Mucosa of gallbladder (tissue), 1 donor: Measurements from ENCODE around the gene GSTM1. TPM values are rescaled to one million over a fixed set of nuclear protein-coding genes. Genes with fewer than 3 reads are reported as not detected.
"Not testable (repeated sequence)": the region's sequence is repeated elsewhere in the genome, so short reads cannot be mapped to it uniquely, and the experiment has no call there.

Source experiments
- DNase-seq: peaks from one replicate; pipeline ENCODE4 v3.0.0-alpha.2; 2020; ENCODE audit warnings: low spot score
- total RNA-seq: library from RNA; stranded (reverse); gene quantifications from one replicate; pipeline ENCODE4 v1.2.1, GENCODE V29; 2021
- donor health status: DM: no; HTN: no; CAD: no.

Gene GSTM1
- total RNA-seq, 1 donor from 2014 or later, result 0.40 TPM

- no peak for DNase-seq
These were observed 9.4 kb downstream of the GSTM1 start for GRCh38 chr1:109697066-109697465.

DNA sequence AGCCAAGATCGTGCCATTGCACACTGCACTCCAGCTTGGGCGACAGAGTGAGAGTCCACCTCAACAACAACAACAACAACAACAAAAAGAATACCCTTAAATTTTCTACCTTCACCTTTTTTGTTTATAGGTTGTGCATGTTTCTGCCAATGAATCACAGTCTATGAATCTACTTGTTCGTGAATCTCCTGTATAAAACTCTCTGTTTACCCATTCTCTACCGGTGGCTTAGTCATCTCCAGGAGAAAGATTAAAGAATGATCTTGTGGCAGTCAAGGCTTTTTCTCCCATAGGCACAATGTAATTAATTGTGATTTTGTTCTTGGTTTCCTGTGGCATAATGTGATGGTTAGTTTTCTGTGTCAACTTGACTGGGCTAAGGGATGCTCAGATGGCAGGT is 10.2 kb downstream of the GSTM1 start:
- DNase-seq, result not testable (repeated sequence)

DNA sequence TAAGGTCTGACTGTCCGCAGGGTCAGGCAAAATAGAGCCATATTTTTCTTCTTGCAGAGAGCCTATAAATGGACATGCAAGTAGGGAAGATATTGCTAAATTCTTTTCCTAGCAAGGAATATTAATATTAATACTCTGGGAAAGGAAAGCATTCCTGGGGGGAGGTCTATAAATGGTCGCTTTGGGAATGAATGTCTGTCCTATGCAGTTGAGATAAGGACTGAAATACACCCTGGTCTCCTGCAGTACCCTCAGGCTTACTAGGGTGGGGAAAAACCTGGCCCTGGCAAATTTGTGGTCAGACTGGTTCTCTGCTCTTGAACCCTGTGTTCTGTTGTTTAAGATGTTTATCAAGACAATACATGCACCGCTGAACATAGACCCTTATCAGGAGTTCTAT is 15.3 kb downstream of the GSTM1 start:
- DNase-seq, result not testable (repeated sequence)

DNA sequence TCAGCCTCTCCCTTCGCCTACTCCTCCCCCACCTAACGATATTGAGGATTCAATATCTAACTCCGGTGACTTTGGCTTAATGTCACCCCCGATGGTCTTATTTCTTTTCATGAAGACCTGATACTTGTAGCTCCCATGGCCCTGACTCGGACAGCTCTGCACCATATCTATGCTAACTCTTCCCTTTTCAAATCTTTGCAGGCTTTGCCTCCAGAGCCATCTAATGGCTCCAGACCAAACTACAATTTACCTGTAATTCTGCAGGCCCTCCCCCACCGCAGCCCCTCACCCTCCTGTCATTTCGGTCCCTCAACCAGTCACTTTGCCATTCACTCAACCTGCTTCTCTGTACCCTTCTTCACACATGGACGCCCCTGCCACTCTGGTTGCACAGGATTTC is 16.6 kb downstream of the GSTM1 start:
- DNase-seq, result no peak

- no peak for DNase-seq
These were observed 17.8 kb downstream of the GSTM1 start for GRCh38 chr1:109705411-109705810.

- DNase-seq, result not testable (repeated sequence)
These were observed 21.3 kb downstream of the GSTM1 start for GRCh38 chr1:109708949-109709348.

DNA sequence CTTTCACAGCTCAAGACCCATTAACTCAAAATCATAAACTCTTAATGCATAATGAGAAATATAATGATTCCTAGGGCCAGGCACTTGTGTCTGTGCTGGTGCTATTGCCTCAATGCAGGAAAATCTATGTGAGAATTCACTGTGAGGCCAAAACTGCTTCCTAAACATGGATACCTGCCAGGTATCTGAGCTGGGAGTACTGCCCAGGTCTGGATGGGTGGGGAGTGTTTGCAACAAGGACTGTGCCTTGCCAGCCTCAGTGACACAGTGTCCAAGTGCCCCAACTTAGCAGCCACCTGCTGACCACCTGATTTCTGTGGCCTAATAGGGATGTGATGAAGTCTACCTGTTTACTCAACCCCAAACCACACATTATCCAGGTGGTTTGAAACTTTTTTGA is 22.2 kb downstream of the GSTM1 start:
- not testable (repeated sequence) for DNase-seq

DNA sequence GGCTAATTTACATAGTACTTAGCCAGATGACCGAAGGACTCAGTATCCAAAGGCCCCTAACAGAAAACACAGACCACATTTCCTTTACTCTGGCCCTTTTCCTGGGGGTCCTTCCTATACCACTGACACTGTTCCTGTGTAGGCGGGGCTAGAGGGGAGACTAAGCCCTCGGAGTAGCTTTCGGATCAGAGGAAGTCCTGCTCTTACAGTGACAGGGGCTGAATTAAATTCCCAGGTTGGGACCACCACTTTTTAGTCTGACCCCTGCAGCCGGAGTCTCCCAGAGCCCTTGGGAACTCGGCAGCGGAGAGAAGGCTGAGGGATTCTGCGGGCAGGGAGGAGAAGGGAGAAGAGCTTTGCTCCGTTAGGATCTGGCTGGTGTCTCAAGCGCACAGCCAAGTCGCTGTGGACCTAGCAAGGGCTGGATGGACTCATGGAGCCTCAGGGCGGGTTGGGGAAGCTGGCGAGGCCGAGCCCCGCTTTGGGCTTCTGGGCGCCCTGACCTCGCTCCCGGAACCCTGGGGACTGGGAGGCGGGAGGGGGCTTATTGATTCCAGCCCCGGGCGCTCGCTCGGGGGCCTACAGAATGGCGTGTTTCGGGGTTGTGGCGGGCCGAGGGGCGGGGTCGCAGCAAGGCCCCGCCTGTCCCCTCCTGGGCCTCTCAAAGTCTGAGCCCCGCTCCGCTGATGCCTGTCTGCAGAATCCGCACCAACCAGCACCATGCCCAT is 24.1 kb downstream of the GSTM1 start, which contains the start of gene GSTM5:
Gene GSTM5, plus strand, starts transcription at position 659 of the 728 bp plus-strand sequence. Its CDS starts 62 bp downstream, at position 721.
- DNase-seq, result not testable (repeated sequence)

GRCh38 chr1:109712321-109712864 is 24.8 kb downstream of the GSTM1 start:
- DNase-seq, result no peak

DNA sequence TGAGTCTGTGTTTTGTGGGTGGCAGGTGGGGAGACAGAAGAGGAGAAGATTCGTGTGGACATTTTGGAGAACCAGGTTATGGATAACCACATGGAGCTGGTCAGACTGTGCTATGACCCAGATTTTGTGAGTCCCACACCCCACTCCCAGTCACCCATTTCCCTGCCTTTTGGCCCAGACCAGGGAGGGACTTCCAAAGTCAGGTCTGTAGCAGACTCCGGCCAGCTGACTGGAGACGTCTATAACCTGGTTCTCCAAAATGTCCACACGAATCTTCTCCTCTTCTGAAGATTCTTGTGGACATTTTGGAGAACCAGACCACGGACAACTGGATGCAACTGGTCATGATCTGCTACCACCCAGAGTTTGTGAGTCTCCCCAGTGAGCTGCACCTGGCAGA is 26.0 kb downstream of the GSTM1 start:
- DNase-seq, result no peak

DNA sequence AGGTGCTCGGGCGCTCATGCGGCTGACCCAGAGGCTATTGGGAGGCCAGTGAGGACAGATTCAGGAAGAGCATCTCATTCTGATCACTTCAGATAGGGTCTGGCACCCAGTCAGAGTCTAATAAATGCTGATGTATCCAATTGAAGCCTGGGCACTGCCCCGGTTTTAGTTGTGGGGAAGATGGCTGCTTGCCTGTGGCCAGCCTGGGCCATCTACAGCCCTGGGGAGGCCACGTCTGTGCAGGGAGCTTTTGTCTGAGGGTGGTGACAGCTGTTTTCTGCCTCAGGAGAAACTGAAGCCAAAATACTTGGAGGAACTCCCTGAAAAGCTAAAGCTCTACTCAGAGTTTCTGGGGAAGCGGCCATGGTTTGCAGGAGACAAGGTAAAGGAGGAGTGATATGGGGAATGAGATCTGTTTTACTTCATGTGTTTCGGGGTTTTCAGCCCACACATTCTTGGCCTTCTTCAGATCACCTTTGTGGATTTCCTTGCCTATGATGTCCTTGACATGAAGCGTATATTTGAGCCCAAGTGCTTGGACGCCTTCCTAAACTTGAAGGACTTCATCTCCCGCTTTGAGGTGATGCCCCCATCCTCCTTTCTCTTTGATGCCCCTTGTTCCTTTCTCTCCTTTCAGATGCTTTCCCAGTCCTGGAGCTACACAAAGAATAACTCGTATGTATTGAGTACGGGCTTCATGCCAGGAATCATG is 27.2 kb downstream of the GSTM1 start:
- DNase-seq, result no peak

DNA sequence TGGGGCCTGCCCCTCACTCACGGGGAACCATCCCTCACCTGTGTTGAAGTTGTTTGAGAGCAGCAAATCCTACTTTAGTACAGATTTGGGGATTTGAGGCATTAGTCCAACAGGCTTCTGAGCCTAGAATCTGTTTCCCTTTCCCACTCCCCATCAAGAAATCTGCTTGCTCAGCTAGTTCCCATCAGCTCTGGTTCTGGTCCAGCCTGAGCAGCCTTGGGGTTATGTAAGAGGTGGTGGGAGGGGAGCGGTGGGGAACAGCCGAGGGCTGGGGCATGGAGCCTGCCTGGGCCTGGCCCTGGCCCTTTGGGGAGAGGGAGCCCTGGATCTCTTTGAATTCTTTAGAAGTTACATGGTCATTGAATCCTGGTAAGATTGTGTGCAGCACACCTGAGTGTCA is 28.5 kb downstream of the GSTM1 start:
- DNase-seq, result no peak

DNA sequence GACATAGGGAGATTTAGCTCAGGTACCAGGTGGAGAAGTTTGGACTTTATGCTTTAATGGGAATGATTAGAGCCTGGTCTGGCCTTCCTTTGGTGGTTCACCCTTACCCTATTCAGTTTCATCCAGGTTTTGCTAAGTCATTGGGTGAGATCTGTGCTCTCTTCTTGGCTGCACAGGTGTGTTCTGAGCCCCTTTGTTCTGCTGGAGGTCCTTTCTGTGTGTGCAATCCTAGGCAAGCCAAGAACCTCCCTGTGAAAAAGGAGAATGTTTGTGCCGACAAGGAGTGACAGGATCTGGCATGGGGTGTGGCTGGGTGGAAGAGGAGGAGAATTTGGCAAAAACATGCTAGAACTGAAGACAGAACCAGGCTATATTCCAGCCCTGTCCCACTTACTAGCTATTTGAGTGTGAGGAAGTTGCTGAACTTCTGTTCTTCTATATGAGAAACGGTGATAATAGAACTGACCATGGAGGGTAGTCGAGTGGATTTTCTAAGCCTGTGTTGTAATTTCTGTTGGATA is 29.0 kb downstream of the GSTM1 start:
- no peak for DNase-seq

GRCh38 chr1:109717729-109718128 is 30.1 kb downstream of the GSTM1 start:
- DNase-seq, result no peak

- peak; percentile 38 for DNase-seq
These were observed 30.9 kb downstream of the GSTM1 start for GRCh38 chr1:109718495-109718894.

DNA sequence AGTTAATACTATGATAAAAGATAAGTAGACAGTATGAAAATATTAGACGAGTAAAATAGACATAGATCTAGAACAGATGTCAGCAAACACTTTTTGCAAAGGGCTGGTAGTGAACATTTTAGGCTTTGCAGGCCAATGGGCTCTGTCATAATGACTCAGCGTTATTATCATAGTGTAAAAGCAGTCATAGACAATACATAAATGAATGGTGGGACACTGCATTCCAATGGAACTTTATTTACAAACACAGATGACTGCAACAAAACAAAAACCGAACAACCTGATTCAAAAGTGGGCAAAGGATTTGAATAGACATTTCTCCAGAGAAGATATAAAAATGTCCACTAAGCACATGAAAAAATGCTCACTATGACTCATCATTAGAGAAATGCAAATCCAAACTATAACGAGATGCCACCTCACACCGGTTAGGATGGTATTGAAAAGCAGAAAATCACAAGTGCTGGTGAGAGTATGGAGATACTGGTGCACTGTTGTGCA is 31.8 kb downstream of the GSTM1 start:
- DNase-seq, result no peak

- no peak for DNase-seq
These were observed 33.4 kb downstream of the GSTM1 start for GRCh38 chr1:109721042-109721441.

- no peak for DNase-seq
These were observed 34.4 kb downstream of the GSTM1 start for GRCh38 chr1:109721971-109722370.

- peak; percentile 21 for DNase-seq
These were observed 35.5 kb downstream of the GSTM1 start for GRCh38 chr1:109722908-109723691.

DNA sequence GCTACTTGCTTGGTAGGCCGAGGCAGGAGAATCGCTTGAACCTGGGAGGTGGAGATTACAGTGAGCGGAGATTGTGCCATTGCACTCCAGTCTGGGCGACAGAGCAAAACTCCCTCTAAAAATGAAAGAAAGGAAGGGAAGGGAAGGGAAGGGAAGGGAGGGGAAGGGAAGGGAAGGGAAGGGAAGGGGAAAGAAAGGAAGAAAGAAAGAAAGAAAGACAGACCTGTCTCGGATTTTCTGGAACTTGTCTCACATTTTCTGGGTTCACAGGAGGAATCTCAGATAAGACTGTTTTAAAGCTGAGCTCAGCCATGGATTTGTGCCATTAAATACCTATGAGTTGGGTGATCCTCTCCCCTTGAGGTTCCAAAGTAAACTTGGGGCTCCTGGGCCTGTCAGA is 37.3 kb downstream of the GSTM1 start:
- DNase-seq, result no peak

DNA sequence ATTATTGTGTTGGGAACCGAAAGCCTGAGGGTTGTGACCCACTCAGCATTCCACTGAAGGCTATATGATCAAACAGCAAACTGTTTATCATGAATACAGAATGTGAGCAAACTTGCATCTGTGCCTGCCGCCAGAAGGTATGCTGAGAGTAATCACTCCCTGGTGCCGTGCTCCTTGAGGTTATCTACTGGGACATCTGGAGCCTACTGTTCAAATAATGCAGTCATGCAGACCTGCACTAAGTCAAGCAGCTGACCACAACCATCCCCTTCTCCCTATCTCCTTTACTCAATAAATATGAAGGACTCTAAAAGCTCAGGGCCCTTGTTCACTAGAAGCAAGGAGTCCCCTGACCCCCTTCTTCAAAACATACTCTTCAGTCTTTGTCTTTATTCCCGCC is 37.9 kb downstream of the GSTM1 start:
- no peak for DNase-seq

DNA sequence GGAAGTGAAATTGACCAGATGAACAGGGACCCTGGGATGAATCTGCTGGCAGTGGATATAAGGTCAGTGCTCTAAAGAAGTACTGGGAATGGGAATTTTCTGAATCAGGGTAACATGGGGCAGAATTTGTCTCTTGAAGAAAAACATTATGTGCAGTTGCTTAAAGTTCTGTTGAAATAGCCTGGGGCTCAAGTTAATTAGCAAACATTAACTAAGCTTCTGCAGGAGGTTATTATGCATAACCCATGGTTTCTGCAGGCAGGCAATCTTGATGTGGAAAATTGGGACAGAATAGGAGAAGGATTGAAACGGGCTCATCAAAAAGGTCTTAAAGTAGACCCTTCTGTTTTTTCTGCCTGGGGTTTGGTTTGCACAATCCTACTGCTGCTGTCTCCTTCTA is 38.4 kb downstream of the GSTM1 start:
- DNase-seq, result no peak
